ENCODE measurements around the gene LZTS2.

DNA sequence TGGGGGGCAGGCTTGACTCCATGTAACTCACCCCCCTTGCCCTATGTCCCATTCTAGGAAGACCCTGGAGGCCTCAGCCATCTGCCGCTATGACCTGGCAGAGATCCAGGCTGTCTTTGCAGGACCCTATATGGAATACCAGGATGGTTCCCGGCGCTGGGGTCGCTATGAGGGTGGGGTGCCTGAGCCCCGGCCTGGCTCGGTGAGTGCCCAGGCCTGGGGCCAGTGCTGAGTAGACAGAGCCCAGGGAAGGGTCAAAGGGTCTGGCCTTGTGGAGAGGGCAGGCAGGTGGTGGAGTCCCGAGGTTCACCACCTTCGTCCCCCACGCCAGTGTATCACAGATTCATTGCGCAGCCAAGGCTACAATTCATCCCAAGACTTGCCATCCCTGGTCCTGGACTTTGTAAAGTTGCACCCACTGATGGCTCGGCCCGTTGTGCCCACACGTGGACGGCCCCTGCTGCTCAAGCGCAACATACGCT lies 19.8 kb upstream of the LZTS2 start:
- TF ChIP-seq, protein P1, sequence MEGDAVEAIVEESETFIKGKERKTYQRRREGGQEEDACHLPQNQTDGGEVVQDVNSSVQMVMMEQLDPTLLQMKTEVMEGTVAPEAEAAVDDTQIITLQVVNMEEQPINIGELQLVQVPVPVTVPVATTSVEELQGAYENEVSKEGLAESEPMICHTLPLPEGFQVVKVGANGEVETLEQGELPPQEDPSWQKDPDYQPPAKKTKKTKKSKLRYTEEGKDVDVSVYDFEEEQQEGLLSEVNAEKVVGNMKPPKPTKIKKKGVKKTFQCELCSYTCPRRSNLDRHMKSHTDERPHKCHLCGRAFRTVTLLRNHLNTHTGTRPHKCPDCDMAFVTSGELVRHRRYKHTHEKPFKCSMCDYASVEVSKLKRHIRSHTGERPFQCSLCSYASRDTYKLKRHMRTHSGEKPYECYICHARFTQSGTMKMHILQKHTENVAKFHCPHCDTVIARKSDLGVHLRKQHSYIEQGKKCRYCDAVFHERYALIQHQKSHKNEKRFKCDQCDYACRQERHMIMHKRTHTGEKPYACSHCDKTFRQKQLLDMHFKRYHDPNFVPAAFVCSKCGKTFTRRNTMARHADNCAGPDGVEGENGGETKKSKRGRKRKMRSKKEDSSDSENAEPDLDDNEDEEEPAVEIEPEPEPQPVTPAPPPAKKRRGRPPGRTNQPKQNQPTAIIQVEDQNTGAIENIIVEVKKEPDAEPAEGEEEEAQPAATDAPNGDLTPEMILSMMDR (conservative IDR thresholded peaks at IDR 0.05; ENCODE audit: low read length) = no peak
- TF ChIP-seq EZH2phosphoT487 (IDR thresholded peaks at IDR 0.05; ENCODE audit: borderline replicate concordance) = no peak
